Measurements from ENCODE around the gene SMCO2.

DNA sequence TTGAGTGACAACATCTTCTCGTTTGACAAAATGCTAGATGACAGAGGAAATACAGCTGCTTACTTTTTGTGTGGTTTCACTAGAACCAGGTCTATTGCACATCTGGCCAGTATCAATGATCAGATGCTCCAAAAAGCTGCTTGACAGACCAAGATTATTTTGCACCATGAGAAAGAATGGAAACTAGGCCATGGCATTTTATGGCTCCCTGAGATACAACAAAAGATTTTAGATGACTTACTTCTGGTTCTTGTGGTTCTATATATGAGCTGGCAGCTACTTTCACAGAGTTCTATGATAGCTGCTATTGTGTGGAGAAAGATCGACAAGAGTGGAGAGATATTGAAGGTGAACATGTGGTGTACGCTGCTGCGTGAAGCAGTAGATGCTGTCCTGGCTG lies 51.6 kb downstream of the SMCO2 start:
- no peak for TF ChIP-seq POLR2A (IDR thresholded peaks at IDR 0.05; ENCODE audit: control extremely low read depth in 1 of 2, low read depth in 2 of 2, low read length in 2 of 2)
- TF ChIP-seq, protein P1, sequence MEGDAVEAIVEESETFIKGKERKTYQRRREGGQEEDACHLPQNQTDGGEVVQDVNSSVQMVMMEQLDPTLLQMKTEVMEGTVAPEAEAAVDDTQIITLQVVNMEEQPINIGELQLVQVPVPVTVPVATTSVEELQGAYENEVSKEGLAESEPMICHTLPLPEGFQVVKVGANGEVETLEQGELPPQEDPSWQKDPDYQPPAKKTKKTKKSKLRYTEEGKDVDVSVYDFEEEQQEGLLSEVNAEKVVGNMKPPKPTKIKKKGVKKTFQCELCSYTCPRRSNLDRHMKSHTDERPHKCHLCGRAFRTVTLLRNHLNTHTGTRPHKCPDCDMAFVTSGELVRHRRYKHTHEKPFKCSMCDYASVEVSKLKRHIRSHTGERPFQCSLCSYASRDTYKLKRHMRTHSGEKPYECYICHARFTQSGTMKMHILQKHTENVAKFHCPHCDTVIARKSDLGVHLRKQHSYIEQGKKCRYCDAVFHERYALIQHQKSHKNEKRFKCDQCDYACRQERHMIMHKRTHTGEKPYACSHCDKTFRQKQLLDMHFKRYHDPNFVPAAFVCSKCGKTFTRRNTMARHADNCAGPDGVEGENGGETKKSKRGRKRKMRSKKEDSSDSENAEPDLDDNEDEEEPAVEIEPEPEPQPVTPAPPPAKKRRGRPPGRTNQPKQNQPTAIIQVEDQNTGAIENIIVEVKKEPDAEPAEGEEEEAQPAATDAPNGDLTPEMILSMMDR (IDR thresholded peaks at IDR 0.05; ENCODE audit: control extremely low read depth in 1 of 3, insufficient read depth in 1 of 3, low read depth in 1 of 3, low read length in 3 of 3), result no peak
- TF ChIP-seq POLR2AphosphoS5 (IDR thresholded peaks at IDR 0.05; ENCODE audit: low read depth, low read length), result no peak

All from H1 (cell line).